Measurements from ENCODE around the gene HSBP1L1.

Gene HSBP1L1

GRCh38 chr18:79918615-79919011 is 45.8 kb upstream of the HSBP1L1 start:
- H3K4me3 ChIP-seq (ENCODE audit: low read depth, low read length): no peak overlapping the region
- TF ChIP-seq, protein P1, sequence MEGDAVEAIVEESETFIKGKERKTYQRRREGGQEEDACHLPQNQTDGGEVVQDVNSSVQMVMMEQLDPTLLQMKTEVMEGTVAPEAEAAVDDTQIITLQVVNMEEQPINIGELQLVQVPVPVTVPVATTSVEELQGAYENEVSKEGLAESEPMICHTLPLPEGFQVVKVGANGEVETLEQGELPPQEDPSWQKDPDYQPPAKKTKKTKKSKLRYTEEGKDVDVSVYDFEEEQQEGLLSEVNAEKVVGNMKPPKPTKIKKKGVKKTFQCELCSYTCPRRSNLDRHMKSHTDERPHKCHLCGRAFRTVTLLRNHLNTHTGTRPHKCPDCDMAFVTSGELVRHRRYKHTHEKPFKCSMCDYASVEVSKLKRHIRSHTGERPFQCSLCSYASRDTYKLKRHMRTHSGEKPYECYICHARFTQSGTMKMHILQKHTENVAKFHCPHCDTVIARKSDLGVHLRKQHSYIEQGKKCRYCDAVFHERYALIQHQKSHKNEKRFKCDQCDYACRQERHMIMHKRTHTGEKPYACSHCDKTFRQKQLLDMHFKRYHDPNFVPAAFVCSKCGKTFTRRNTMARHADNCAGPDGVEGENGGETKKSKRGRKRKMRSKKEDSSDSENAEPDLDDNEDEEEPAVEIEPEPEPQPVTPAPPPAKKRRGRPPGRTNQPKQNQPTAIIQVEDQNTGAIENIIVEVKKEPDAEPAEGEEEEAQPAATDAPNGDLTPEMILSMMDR (IDR thresholded peaks at IDR 0.05; ENCODE audit: low read depth, low read length): no peak

GRCh38 chr18:79919089-79919488 is 45.4 kb upstream of the HSBP1L1 start:
- no peak overlapping the region for H3K4me3 ChIP-seq (ENCODE audit: low read depth, low read length)
- TF ChIP-seq, protein P1 (IDR thresholded peaks at IDR 0.05; ENCODE audit: low read depth, low read length): no peak

DNA sequence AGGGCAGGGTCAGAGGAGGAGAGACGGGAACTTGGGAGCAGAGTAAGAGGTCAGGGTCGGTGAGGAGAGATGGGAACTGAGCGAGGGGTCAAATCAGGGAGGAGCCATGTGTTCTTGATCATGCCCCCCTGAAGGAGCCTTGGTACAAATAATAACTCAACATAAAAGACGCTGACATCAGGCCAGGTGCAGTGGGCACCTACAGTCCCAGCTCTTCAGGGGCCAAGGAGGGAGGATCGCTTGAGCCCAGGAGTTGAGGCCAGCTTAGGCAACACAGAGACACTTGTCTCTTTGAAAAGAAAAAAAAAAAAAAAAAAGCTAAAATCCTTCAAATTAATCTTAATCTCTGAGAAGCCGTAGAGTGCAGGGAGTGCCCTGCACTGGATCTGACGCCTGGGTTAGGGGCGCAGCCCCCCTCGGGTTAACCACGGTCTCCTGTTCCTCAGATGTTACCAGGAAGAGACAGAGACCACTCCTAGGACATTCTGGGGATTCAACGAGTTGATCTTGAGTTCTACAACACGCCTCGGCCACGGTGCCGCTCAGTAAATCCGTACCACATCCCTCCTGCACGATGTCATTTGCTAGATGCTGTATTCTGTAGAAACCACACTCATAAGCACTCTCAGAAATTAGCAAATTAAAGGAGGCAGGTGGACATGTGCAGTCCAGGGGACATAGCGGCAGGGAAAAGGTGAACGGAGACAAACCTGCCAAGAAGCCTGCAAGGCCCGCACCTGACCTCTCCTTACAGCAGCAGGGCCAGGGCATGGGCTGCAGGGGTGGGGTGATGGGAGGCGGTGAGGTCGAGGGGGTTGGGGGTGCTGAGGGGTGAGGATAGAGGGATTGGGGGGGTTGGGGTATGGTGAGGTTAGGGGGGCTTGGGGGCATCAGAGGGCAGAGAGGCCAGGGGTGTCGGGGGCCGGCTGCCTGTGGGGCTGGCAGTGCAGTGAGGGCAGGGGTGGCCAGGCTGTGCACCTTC is 42.2 kb upstream of the HSBP1L1 start:
- TF ChIP-seq, protein P1 (IDR thresholded peaks at IDR 0.05; ENCODE audit: low read depth, low read length): no peak
- no peak overlapping the region for H3K4me3 ChIP-seq (ENCODE audit: low read depth, low read length)

DNA sequence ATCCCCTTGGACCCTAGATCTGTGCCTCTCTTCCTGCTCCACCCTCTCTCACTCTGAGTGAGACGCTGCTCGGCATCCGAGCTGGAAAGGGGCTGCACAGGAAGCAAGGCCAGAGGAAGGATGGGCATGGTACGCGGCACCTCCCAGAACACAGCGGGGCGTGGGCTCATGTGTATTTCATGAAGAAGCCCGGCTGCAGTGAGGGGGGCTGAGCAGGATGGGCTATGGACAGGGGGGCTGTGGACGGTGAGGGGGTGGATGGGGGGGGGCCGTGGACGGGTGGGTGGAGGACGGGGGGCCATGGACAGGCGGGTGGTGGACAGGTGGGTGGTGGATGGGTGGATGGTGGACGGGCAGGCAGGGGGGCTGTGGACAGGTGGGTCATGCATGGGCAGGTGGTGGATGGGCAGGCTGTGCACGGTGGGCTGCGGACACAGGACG is 41.5 kb upstream of the HSBP1L1 start:
- H3K4me3 ChIP-seq (ENCODE audit: low read depth, low read length): no peak overlapping the region
- TF ChIP-seq, protein P1 (IDR thresholded peaks at IDR 0.05; ENCODE audit: low read depth, low read length): no peak

GRCh38 chr18:79923896-79924585 is 40.4 kb upstream of the HSBP1L1 start:
- H3K4me3 ChIP-seq (ENCODE audit: low read depth, low read length): no peak overlapping the region
- TF ChIP-seq, protein P1 (IDR thresholded peaks at IDR 0.05; ENCODE audit: low read depth, low read length): no peak

GRCh38 chr18:79924814-79925731 is 39.4 kb upstream of the HSBP1L1 start:
- TF ChIP-seq, protein P1 (IDR thresholded peaks at IDR 0.05; ENCODE audit: low read depth, low read length): no peak
- H3K4me3 ChIP-seq (ENCODE audit: low read depth, low read length): no peak overlapping the region
